Fibroblast of lung (primary cell): ENCODE results near the gene JMJD7.

Source experiments
- CTCF ChIP-seq, 2 donors: IDR thresholded peaks in 1 of 2; conservative IDR thresholded peaks in 1 of 2; 1 replicate in 1 of 2; 2 replicates in 1 of 2; pipeline ENCODE4 v1.5.1; 2011 to 2012; ENCODE audit warnings: low read length in 2 of 2, control low read depth in 1 of 2, inconsistent platforms in 1 of 2, low read depth in 1 of 2, mild to moderate bottlenecking in 1 of 2
- EZH2 ChIP-seq: IDR thresholded peaks from 2 replicates; pipeline ENCODE4 v1.5.1; 2012; ENCODE audit warnings: low read length, control low read depth, mild to moderate bottlenecking; ENCODE audit errors: missing control alignments

DNA sequence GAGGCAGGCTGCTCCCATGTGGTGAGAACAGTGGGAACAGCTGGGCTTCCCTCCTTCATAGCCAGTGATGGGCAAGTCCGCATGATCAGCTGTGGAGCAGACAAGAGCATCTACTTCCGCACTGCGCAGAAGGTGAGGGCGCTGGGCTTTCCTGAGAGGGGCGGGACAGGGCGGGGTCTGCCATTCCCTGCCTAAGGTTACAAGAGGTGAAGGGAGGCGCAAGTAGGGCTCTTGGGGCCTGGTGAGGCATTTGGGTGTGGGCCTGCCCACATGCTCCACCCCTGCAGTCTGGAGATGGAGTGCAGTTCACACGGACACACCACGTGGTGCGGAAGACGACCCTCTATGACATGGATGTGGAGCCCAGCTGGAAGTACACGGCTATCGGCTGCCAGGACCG lies 10.6 kb upstream of the JMJD7 start:
- no peak for TF ChIP-seq CTCF (conservative IDR thresholded peaks at IDR 0.05 in 1 of 2, IDR thresholded peaks at IDR 0.05 in 1 of 2; ENCODE audit: low read depth in 1 of 2, low read length in 2 of 2)
- TF ChIP-seq EZH2, result no peak
